ENCODE measurements around the gene PDCD6IP.

Gene PDCD6IP

DNA sequence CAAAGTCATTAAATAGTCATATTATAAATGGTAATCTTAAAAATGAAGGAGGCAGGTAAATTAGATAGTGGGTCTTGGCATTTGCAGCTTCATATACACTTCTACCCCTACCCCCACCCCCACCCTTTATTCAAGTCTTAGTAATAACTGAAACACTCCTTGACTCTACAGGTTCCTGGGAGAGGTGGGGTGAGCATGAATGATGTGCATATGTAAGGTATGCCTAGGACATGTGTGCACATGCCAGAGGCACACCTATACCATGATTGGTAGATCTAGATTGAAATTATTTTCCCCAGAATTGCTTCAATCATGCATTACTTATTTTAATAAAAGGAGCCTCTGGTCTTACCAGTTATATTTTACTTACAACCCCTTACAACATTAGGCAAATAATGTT, 40.1 kb upstream of the PDCD6IP start:
- no peak for TF ChIP-seq CTCF (IDR thresholded peaks at IDR 0.05; ENCODE audit: poor library complexity, severe bottlenecking)
- peaks cover 6% of the 10 kb centered on the region for H3K4me1 ChIP-seq (ENCODE audit: insufficient read depth, poor library complexity, severe bottlenecking)
- H3K36me3 ChIP-seq (ENCODE audit: low read depth) = no peaks in the 10 kb centered on the region
- peak overlapping the region; percentile 45 for H3K27ac ChIP-seq (ENCODE audit: poor library complexity, severe bottlenecking)
- no peaks in the 10 kb centered on the region for H3K27me3 ChIP-seq (ENCODE audit: insufficient read depth, poor library complexity, severe bottlenecking)
- DNase-seq (ENCODE audit: low spot score) = no peak
- ATAC-seq (ENCODE audit: low read depth) = peak; percentile 79
- H3K9me3 ChIP-seq (ENCODE audit: severe bottlenecking) = peaks cover 7% of the 10 kb centered on the region
- H3K4me3 ChIP-seq (ENCODE audit: severe bottlenecking) = no peak overlapping the region

DNA sequence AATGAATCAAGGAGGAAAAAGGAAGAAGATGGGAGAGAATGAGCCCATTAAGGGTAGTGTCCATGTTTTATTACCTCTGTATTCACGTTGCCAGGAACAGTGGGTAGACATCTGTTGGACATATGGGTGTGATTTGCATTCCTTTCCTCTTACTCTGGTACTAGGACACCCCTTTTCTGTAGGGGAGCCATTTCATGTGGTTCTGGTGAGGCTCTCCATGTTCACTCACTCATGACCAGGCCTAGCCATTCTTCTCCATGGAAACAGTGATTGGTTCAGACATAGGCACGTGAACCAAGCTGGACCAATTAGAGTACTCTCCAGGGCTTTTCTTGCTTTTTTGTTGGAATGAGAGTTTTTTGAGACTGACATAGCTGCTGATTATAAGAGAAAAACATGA, 39.6 kb upstream of the PDCD6IP start:
- Histone ChIP-seq H3K27ac (ENCODE audit: poor library complexity, severe bottlenecking) (peak overlapping the region; percentile 45), H3K4me1 (ENCODE audit: insufficient read depth, poor library complexity, severe bottlenecking) (peaks cover 6% of the 10 kb centered on the region), H3K27me3 (ENCODE audit: insufficient read depth, poor library complexity, severe bottlenecking) (no peaks in the 10 kb centered on the region), H3K4me3 (ENCODE audit: severe bottlenecking) (no peak overlapping the region), H3K9me3 (ENCODE audit: severe bottlenecking) (peaks cover 7% of the 10 kb centered on the region), H3K36me3 (ENCODE audit: low read depth) (no peaks in the 10 kb centered on the region)
- ATAC-seq (ENCODE audit: low read depth) = peak; percentile 66; the same call in 2 of the 3 replicates
- no peak for TF ChIP-seq CTCF (IDR thresholded peaks at IDR 0.05; ENCODE audit: poor library complexity, severe bottlenecking)
- no peak for DNase-seq (ENCODE audit: low spot score)

GRCh38 chr3:33768578-33769330, 29.7 kb upstream of the PDCD6IP start:
- H3K4me1 ChIP-seq (ENCODE audit: insufficient read depth, poor library complexity, severe bottlenecking) = no peaks in the 10 kb centered on the region
- H3K27me3 ChIP-seq (ENCODE audit: insufficient read depth, poor library complexity, severe bottlenecking) = no peaks in the 10 kb centered on the region
- DNase-seq (ENCODE audit: low spot score) (no peak), ATAC-seq (ENCODE audit: low read depth) (no peak)
- H3K36me3 ChIP-seq (ENCODE audit: low read depth) = no peaks in the 10 kb centered on the region
- no peak overlapping the region for H3K4me3 ChIP-seq (ENCODE audit: severe bottlenecking)
- H3K9me3 ChIP-seq (ENCODE audit: severe bottlenecking) = peaks cover 1% of the 10 kb centered on the region
- TF ChIP-seq CTCF (IDR thresholded peaks at IDR 0.05; ENCODE audit: poor library complexity, severe bottlenecking) = no peak
- H3K27ac ChIP-seq (ENCODE audit: poor library complexity, severe bottlenecking) = no peak overlapping the region

DNA sequence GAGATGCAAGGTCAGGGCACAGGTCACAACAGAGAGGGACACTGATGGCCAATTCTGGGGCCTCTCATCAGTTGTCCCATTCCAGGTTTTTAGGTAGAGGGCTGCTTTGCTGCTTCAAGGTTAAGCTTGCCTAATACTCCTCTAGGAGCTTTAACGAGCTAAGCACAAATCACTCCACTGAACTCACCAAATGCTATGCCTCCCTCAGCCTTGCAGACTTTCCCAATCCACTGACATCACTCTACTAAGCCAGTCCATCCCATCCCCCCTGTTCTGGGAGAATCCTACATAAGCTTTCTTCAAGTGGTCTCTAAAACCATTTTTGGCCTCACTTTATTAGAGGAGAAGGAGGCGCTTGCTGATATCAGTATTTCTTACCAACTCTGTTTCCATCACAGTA, 24.8 kb upstream of the PDCD6IP start:
- no peak overlapping the region for H3K27ac ChIP-seq (ENCODE audit: poor library complexity, severe bottlenecking)
- no peaks in the 10 kb centered on the region for H3K36me3 ChIP-seq (ENCODE audit: low read depth)
- H3K4me1 ChIP-seq (ENCODE audit: insufficient read depth, poor library complexity, severe bottlenecking) = no peaks in the 10 kb centered on the region
- ATAC-seq (ENCODE audit: low read depth) (peak; percentile 30; the same call in 1 of the 3 replicates), DNase-seq (ENCODE audit: low spot score) (no peak)
- H3K4me3 ChIP-seq (ENCODE audit: severe bottlenecking) = no peak overlapping the region
- TF ChIP-seq CTCF (IDR thresholded peaks at IDR 0.05; ENCODE audit: poor library complexity, severe bottlenecking) = no peak
- H3K9me3 ChIP-seq (ENCODE audit: severe bottlenecking) = peaks cover 1% of the 10 kb centered on the region
- H3K27me3 ChIP-seq (ENCODE audit: insufficient read depth, poor library complexity, severe bottlenecking) = no peaks in the 10 kb centered on the region

- TF ChIP-seq CTCF (IDR thresholded peaks at IDR 0.05; ENCODE audit: poor library complexity, severe bottlenecking) = no peak
- H3K9me3 ChIP-seq (ENCODE audit: severe bottlenecking) = peaks cover 1% of the 10 kb centered on the region
- no peak overlapping the region for H3K4me3 ChIP-seq (ENCODE audit: severe bottlenecking)
- no peak for DNase-seq (ENCODE audit: low spot score)
- H3K4me1 ChIP-seq (ENCODE audit: insufficient read depth, poor library complexity, severe bottlenecking) = no peaks in the 10 kb centered on the region
- ATAC-seq (ENCODE audit: low read depth) = peak; percentile 70
- H3K27me3 ChIP-seq (ENCODE audit: insufficient read depth, poor library complexity, severe bottlenecking) = no peaks in the 10 kb centered on the region
- peak overlapping the region; percentile 33 for H3K27ac ChIP-seq (ENCODE audit: poor library complexity, severe bottlenecking)
- H3K36me3 ChIP-seq (ENCODE audit: low read depth) = no peaks in the 10 kb centered on the region
These were observed 23.1 kb upstream of the PDCD6IP start for GRCh38 chr3:33775363-33775762.
